ENCODE data around the gene CX3CR1. TPM values are rescaled to one million over a fixed set of nuclear protein-coding genes. Genes with fewer than 3 reads are reported as not detected.

Gene CX3CR1
- total and polyA plus RNA-seq, 10 of the 15 experiments (the other 5 are each of a cell fraction or from before 2014, with no cell fraction given): 0.05 to 0.53 (median 0.15) TPM

GRCh38 chr3:39294446-39295183, 14.8 kb upstream of the CX3CR1 start:
- TF ChIP-seq ZBTB33 (IDR thresholded peaks at IDR 0.05) (no peak), BHLHE40 (IDR thresholded peaks at IDR 0.05; ENCODE audit: borderline replicate concordance in 1 of 2, low read depth in 2 of 2, low read length in 1 of 2) (no peak), SMARCA5 (IDR thresholded peaks at IDR 0.05) (peak; percentile 73), STAT1 (conservative IDR thresholded peaks at IDR 0.05) (0 out of 2 replicates have a peak, but pooled peaks have one; percentile 61), HDGF (IDR thresholded peaks at IDR 0.05) (peak; percentile 32; the same call in 1 of the 2 replicates)
- ATAC-seq (no peak), DNase-seq (ENCODE audit: low read depth, low spot score) (no peak), FAIRE-seq (no peak)
- peaks cover 7% of the 10 kb centered on the region for H3K9me3 ChIP-seq (replicated peaks; ENCODE audit: control insufficient read depth, insufficient read depth, low read length)
- H3K4me3 ChIP-seq: no peak overlapping the region
- intact Hi-C loops (cut with micrococcal nuclease; ENCODE audit: unreplicated experiment): loop anchor here (1.0 kb wide), 2 partner anchors 34 to 84 kb away; no protein-coding TSS in a partner anchor
- peaks cover 36% of the 10 kb centered on the region for H3K4me1 ChIP-seq (ENCODE audit: control insufficient read depth, insufficient read depth, low read length)
- H4K20me1 ChIP-seq (ENCODE audit: control insufficient read depth, insufficient read depth): no peaks in the 10 kb centered on the region
- ChIA-PET RAD21 (ENCODE audit: unreplicated experiment) (interaction anchor here (0.8 to 12.6 kb wide), 18 partner anchors 8 to 295 kb away, joined by 3 to 456 read pairs (median 4); partner anchors contain the start of genes CCR8 and XIRP1), SMC1A (ENCODE audit: uncharacterized antibody, unreplicated experiment) (interaction anchor here (0.7 to 20.6 kb wide), 18 partner anchors 10 to 167 kb away, joined by 3 to 648 read pairs (median 5); partner anchors contain the start of genes CX3CR1 and XIRP1), CTCF (interaction anchor here (0.7 to 15.1 kb wide), 20 partner anchors 8 to 193 kb away, joined by 3 to 756 read pairs (median 5); partner anchors contain the start of genes CX3CR1 and XIRP1), POLR2A (interaction anchor here (0.5 to 2.6 kb wide), 9 partner anchors 24 to 145 kb away, joined by 3 to 11 read pairs (median 4); partner anchors contain the start of gene CCR8)
- no peaks in the 10 kb centered on the region for H3K27me3 ChIP-seq (replicated peaks in 1 of 2; ENCODE audit: control insufficient read depth in 2 of 2, insufficient read depth in 2 of 2, low read length in 1 of 2)
- in situ Hi-C loops (cut with MboI): loop anchor here (5.0 kb wide), 1 partner anchor 88 kb away; the partner anchor contains the start of gene SLC25A38
- H3K79me2 ChIP-seq (ENCODE audit: control insufficient read depth, insufficient read depth, low read length): no peaks in the 10 kb centered on the region
- WGBS (ENCODE audit: insufficient coverage, insufficient replicate concordance, low lambda C conversion rate, missing lambda C conversion rate): 56% methylated on average over 10 of the region's 10 CpGs
- no peaks in the 10 kb centered on the region for H3K36me3 ChIP-seq (ENCODE audit: control insufficient read depth in 2 of 2, insufficient read depth in 2 of 2, low read length in 1 of 2)
- H3K4me2 ChIP-seq (ENCODE audit: control insufficient read depth, insufficient read depth): peak overlapping the region; percentile 14; the same call in 1 of the 2 replicates
- peak overlapping the region; percentile 87 for H3K27ac ChIP-seq (ENCODE audit: control insufficient read depth, insufficient read depth)
- H2AFZ ChIP-seq (ENCODE audit: control insufficient read depth, low read depth, low read length): no peak overlapping the region
- peak overlapping the region; percentile 12; the same call in 1 of the 2 replicates for H3K9ac ChIP-seq (ENCODE audit: control insufficient read depth, insufficient read depth, low read length)
- TSS peak; percentile 91 for BruUV-seq (replicated peaks)
